ENCODE data around the gene GTF2A1L. TPM values are rescaled to one million over a fixed set of nuclear protein-coding genes. Genes with fewer than 3 reads are reported as not detected.

The GTF2A1L gene
- total RNA-seq, 2 donors from 2014 or later, result 1.5 TPM; not detected in 1

DNA sequence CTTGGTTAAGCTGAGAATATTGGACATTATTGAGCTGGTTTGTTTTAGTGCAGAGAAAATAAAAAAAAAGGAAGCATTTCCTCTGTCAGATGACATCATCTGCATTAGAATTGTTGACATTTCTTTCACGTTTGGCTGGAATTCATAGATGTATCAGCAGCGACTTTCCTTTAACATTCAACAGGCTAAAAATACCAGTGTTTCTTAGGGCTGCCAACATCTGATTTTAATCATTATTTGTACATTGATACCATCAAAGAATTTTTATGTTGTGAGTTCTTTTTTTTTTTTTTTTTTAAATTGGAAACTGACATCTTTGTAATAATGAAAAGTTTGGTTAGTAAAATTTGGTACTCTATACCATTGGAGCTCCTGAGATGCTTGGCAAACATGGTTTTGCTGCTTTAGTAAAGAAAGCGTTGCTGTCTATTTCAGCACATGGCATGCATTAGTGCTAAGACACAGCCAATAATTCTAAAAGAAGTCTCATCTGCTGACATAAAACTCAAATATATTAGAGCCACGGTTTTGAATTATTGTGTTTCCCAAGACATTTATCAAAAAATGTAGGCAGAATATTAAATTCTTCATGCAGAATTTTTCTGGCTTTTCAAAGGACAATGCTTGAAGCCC lies 33.6 kb downstream of the GTF2A1L start:
- no peak overlapping the region for H3K9ac ChIP-seq (ENCODE audit: low read depth in 2 of 2, low read length in 2 of 2)
- intact Hi-C loops (cut with DNase I), result no loop called here
- no peak overlapping the region for H3K4me3 ChIP-seq
- H3K27me3 ChIP-seq, result no peaks in the 10 kb centered on the region
- TF ChIP-seq, protein P1, sequence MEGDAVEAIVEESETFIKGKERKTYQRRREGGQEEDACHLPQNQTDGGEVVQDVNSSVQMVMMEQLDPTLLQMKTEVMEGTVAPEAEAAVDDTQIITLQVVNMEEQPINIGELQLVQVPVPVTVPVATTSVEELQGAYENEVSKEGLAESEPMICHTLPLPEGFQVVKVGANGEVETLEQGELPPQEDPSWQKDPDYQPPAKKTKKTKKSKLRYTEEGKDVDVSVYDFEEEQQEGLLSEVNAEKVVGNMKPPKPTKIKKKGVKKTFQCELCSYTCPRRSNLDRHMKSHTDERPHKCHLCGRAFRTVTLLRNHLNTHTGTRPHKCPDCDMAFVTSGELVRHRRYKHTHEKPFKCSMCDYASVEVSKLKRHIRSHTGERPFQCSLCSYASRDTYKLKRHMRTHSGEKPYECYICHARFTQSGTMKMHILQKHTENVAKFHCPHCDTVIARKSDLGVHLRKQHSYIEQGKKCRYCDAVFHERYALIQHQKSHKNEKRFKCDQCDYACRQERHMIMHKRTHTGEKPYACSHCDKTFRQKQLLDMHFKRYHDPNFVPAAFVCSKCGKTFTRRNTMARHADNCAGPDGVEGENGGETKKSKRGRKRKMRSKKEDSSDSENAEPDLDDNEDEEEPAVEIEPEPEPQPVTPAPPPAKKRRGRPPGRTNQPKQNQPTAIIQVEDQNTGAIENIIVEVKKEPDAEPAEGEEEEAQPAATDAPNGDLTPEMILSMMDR (IDR thresholded peaks at IDR 0.05), result no peak
- no peaks in the 10 kb centered on the region for H3K4me1 ChIP-seq
- no peak overlapping the region for H3K27ac ChIP-seq
- no peak for DNase-seq
- H3K36me3 ChIP-seq, result no peaks in the 10 kb centered on the region
- no peaks in the 10 kb centered on the region for H3K9me3 ChIP-seq

DNA sequence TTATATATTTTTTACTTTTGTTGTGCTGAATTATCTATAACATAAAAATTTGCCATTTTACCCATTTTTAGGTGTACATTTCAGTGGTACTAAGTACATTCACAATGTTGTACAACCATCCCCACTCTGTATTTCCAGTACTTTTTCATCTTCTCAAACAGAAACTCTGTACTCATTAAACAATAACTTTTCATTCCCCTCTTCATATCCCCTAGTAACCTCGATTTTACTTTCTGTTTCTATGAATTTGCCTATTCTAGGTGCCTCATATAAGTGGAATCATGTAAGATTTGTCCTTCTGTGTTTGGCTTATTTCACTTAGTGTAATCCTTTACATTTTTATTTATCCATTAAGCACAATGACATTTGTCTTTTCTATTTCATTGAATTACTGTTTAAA lies 51.3 kb downstream of the GTF2A1L start:
- Histone ChIP-seq H3K4me3 (no peak overlapping the region), H3K4me1 (no peaks in the 10 kb centered on the region), H3K9me3 (no peaks in the 10 kb centered on the region), H3K27ac (no peak overlapping the region), H3K27me3 (no peaks in the 10 kb centered on the region), H3K36me3 (no peaks in the 10 kb centered on the region), H3K9ac (ENCODE audit: low read depth in 2 of 2, low read length in 2 of 2) (no peak overlapping the region)
- TF ChIP-seq, protein P1 (IDR thresholded peaks at IDR 0.05), result no peak
- intact Hi-C loops (cut with DNase I), result no loop called here
- DNase-seq, result no peak

DNA sequence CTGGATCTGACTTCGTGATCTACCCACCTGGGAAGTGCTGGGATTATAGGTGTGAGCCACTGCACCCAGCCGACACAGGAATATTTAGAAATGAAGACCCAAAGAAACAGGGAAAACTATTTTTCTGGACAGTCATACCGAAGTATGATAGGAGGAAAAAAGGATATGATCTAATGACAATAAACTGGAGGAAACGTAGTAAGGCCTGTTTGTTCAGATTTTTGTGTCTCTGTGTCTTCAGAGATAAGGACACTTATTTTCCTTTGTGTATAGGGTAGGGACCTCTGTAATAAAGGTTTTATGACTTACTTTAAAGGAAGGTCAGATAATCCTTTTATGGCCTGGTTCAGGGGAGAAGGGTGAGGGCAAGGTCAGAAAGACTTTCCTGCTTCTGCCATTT lies 55.9 kb downstream of the GTF2A1L start:
- Histone ChIP-seq H3K9me3 (no peaks in the 10 kb centered on the region), H3K4me1 (no peaks in the 10 kb centered on the region), H3K9ac (ENCODE audit: low read depth in 2 of 2, low read length in 2 of 2) (no peak overlapping the region), H3K27me3 (no peaks in the 10 kb centered on the region), H3K36me3 (no peaks in the 10 kb centered on the region), H3K4me3 (no peak overlapping the region), H3K27ac (no peak overlapping the region)
- TF ChIP-seq, protein P1 (IDR thresholded peaks at IDR 0.05), result no peak
- no peak for DNase-seq
- intact Hi-C loops (cut with DNase I), result no loop called here

DNA sequence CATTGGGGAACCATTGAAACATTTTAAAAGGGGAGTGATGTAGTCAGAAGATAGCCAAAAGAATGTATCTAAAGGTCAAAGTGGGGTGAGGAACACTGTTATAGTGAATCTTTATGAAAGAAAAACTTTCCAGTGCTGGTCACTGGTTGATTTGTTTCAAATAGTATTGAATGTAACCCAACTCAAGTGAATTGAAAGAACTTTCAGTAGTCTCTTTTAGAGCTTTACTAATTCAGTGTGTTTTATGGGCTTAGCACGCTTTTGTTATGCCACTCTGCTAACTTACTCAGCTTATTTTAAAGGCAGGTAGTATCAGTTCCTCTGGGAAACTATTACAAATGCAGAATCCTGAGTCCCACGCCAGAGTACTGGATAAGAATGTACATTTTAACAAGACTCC lies 57.3 kb downstream of the GTF2A1L start:
- Histone ChIP-seq H3K4me1 (no peaks in the 10 kb centered on the region), H3K27ac (no peak overlapping the region), H3K27me3 (no peaks in the 10 kb centered on the region), H3K9me3 (no peaks in the 10 kb centered on the region), H3K4me3 (no peak overlapping the region), H3K36me3 (no peaks in the 10 kb centered on the region), H3K9ac (ENCODE audit: low read depth in 2 of 2, low read length in 2 of 2) (no peak overlapping the region)
- no peak for DNase-seq
- intact Hi-C loops (cut with DNase I), result no loop called here
- TF ChIP-seq, protein P1 (IDR thresholded peaks at IDR 0.05), result no peak

DNA sequence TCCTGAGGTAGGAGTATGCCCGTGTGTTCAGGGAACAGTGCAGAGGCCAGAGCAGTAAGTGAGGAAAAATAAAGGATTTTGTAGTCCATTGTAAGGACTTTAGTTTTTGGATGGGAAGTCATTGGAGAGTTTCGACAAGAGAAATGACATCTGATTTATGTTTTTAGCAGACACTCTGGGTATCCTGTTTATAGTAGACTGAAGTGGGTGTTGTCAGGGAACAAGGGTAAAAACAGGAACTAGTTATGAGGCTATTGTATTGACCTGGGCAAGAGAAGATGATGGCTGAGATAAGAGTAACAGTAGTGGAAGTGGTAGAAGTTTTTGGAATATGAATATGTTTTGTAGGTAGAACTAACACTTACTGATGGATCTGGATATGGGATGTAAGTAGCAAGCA lies 59.8 kb downstream of the GTF2A1L start:
- Histone ChIP-seq H3K9me3 (no peaks in the 10 kb centered on the region), H3K4me1 (no peaks in the 10 kb centered on the region), H3K9ac (ENCODE audit: low read depth in 2 of 2, low read length in 2 of 2) (no peak overlapping the region), H3K4me3 (no peak overlapping the region), H3K27me3 (no peaks in the 10 kb centered on the region), H3K27ac (no peak overlapping the region), H3K36me3 (no peaks in the 10 kb centered on the region)
- intact Hi-C loops (cut with DNase I), result no loop called here
- TF ChIP-seq, protein P1 (IDR thresholded peaks at IDR 0.05), result no peak
- no peak for DNase-seq
